Activated B cell treated with CpG ODN at 0.5 μM for 24 hours (primary cell): Measurements from ENCODE around the gene DCST1. TPM values are rescaled to one million over a fixed set of nuclear protein-coding genes. Genes with fewer than 3 reads are reported as not detected.

Experiments used
- ATAC-seq: fragments of 200-7000 bp; cut with Tn5 transposase; one replicate; pipeline ENCODE4 v1.10.0; 2021; ENCODE audit warnings: low read depth, mild to moderate bottlenecking, moderate library complexity
- CTCF ChIA-PET: fragments of 350-600 bp; sonication (Branson Sonifier 250); formaldehyde crosslinking; loops from one replicate; lab custom pipeline; 2021; ENCODE audit warnings: antibody characterized with exemption; lab: Charles Lee
- POLR2A ChIA-PET: fragments of 350-600 bp; sonication (Branson Sonifier 250); formaldehyde crosslinking; loops from one replicate; lab custom pipeline; 2021; ENCODE audit warnings: antibody characterized with exemption; lab: Charles Lee
- DNase-seq: peaks from one replicate; pipeline ENCODE4 v3.0.0; 2022
- H3K27ac Mint-ChIP-seq: one replicate; pipeline ENCODE4 v1.8.0; 2020; ENCODE audit warnings: mixed read lengths
- H3K27me3 Mint-ChIP-seq: one replicate; pipeline ENCODE4 v1.8.0; 2021; ENCODE audit warnings: mixed read lengths
- H3K36me3 Mint-ChIP-seq: one replicate; pipeline ENCODE4 v1.8.0; 2021; ENCODE audit warnings: low read depth, mixed read lengths
- H3K4me1 Mint-ChIP-seq: one replicate; pipeline ENCODE4 v1.8.0; 2021; ENCODE audit warnings: mixed read lengths
- H3K4me3 Mint-ChIP-seq: one replicate; pipeline ENCODE4 v1.8.0; 2020; ENCODE audit warnings: mild to moderate bottlenecking, mixed read lengths
- H3K9me3 Mint-ChIP-seq: one replicate; pipeline ENCODE4 v1.8.0; 2020; ENCODE audit warnings: mixed read lengths
- CTCF ChIP-seq: fragments of 200-600 bp; IDR thresholded peaks from one replicate; pipeline ENCODE4 v1.8.0; 2022; ENCODE audit warnings: antibody characterized with exemption, mild to moderate bottlenecking
- intact Hi-C: fragments of 100-400 bp; cut with micrococcal nuclease; formaldehyde crosslinking; loops from one replicate; pipeline ENCODE4 v1.15.1; 2024
- total RNA-seq: library from RNA; stranded (reverse); gene quantifications from 2 replicates; pipeline ENCODE4 v1.2.3, GENCODE V29; 2022

The DCST1 gene
- total RNA-seq, 1 donor from 2014 or later, result not detected

GRCh38 chr1:155001425-155001674, 32.3 kb upstream of the DCST1 start:
- H3K9me3 Mint-ChIP-seq, result no peaks in the 10 kb centered on the region
- H3K27ac Mint-ChIP-seq, result peak overlapping the region; percentile 95
- peaks cover 6% of the 10 kb centered on the region for H3K36me3 Mint-ChIP-seq
- no peak for ATAC-seq
- H3K4me3 Mint-ChIP-seq, result peak overlapping the region; percentile 94
- intact Hi-C loops, result loop anchor here (1.0 kb wide), 1 partner anchor 16 kb away; no protein-coding TSS in a partner anchor
- POLR2A ChIA-PET, result interaction anchor here (0.7 to 7.2 kb wide), 7 partner anchors 9 to 65 kb away, joined by 3 to 85 read pairs (median 7); partner anchors contain the start of genes CKS1B, FLAD1 and PMVK
- no peak for DNase-seq
- CTCF ChIA-PET, result interaction anchor here (1.6 to 3.2 kb wide), 3 partner anchors 16 to 26 kb away, joined by 3 to 14 read pairs (median 13); partner anchors contain the start of gene CKS1B
- TF ChIP-seq CTCF, result no peak
- peaks cover 45% of the 10 kb centered on the region for H3K4me1 Mint-ChIP-seq
- H3K27me3 Mint-ChIP-seq, result no peaks in the 10 kb centered on the region

GRCh38 chr1:155001675-155002463, 31.8 kb upstream of the DCST1 start:
- Mint-ChIP-seq H3K27ac (peak overlapping the region; percentile 95), H3K4me3 (peak overlapping the region; percentile 94), H3K4me1 (peaks cover 51% of the 10 kb centered on the region), H3K9me3 (no peaks in the 10 kb centered on the region), H3K36me3 (peaks cover 6% of the 10 kb centered on the region), H3K27me3 (no peaks in the 10 kb centered on the region)
- ChIA-PET CTCF (interaction anchor here (1.8 to 3.2 kb wide), 2 partner anchors 15 to 26 kb away, joined by 13 to 14 read pairs; partner anchors contain the start of gene CKS1B), POLR2A (interaction anchor here (0.7 to 7.2 kb wide), 7 partner anchors 9 to 134 kb away, joined by 3 to 85 read pairs (median 7); partner anchors contain the start of genes CKS1B, FLAD1, PMVK and SLC50A1)
- no peak for TF ChIP-seq CTCF
- intact Hi-C loops, result loop anchor here (1.0 to 2.0 kb wide), 7 partner anchors 15 to 444 kb away; partner anchors contain the start of genes ADAM15, CKS1B, EFNA4 and FLAD1
- ATAC-seq, result peak; percentile 81
- peak; percentile 94 for DNase-seq

- ATAC-seq (peak; percentile 6), DNase-seq (no peak)
- peak within 1 kb of the TSS; percentile 94 for H3K4me3 Mint-ChIP-seq
- H3K27me3 Mint-ChIP-seq, result no peaks in the 10 kb centered on the region
- ChIA-PET POLR2A (interaction anchor here (0.7 to 7.2 kb wide), 6 partner anchors 13 to 133 kb away, joined by 3 to 85 read pairs (median 13); partner anchors contain the start of genes CKS1B, FLAD1, PMVK and SLC50A1), CTCF (interaction anchor here (1.8 kb wide), 1 partner anchor 14 kb away, joined by 13 read pairs; no protein-coding TSS in a partner anchor)
- H3K27ac Mint-ChIP-seq, result peak within 1 kb of the TSS; percentile 95
- TF ChIP-seq CTCF, result no peak
- H3K4me1 Mint-ChIP-seq, result peaks cover 58% of the 10 kb centered on the region
- H3K9me3 Mint-ChIP-seq, result no peaks in the 10 kb centered on the region
- peaks cover 6% of the 10 kb centered on the region for H3K36me3 Mint-ChIP-seq
- intact Hi-C loops, result loop anchor here (1.0 to 2.0 kb wide), 6 partner anchors 19 to 444 kb away; partner anchors contain the start of genes ADAM15, CKS1B, EFNA4 and FLAD1
Measured at GRCh38 chr1:155002464-155003226, 31.0 kb upstream of the DCST1 start, which contains the start of gene ZBTB7B. Gene ZBTB7B, plus strand, starts transcription at chr1:155002802. Its CDS starts 11,859 bp downstream, at chr1:155014661.

- no peaks in the 10 kb centered on the region for H3K9me3 Mint-ChIP-seq
- DNase-seq (no peak), ATAC-seq (no peak)
- H3K4me3 Mint-ChIP-seq, result peak overlapping the region; percentile 90
- TF ChIP-seq CTCF, result no peak
- H3K36me3 Mint-ChIP-seq, result peaks cover 6% of the 10 kb centered on the region
- intact Hi-C loops, result loop anchor here (2.0 kb wide), 1 partner anchor 60 kb away; the partner anchor contains the start of gene EFNA4
- peak overlapping the region; percentile 87 for H3K27ac Mint-ChIP-seq
- H3K4me1 Mint-ChIP-seq, result peaks cover 63% of the 10 kb centered on the region
- POLR2A ChIA-PET, result interaction anchor here (1.1 to 7.2 kb wide), 4 partner anchors 12 to 81 kb away, joined by 9 to 85 read pairs (median 42); partner anchors contain the start of genes CKS1B and PMVK
- H3K27me3 Mint-ChIP-seq, result no peaks in the 10 kb centered on the region
- CTCF ChIA-PET, result no interaction called here
Measured at GRCh38 chr1:155003227-155003765, 30.3 kb upstream of the DCST1 start.
